ENCODE measurements around the gene RNF112. TPM values are rescaled to one million over a fixed set of nuclear protein-coding genes. Genes with fewer than 3 reads are reported as not detected.
"Not testable (repeated sequence)": the region's sequence is repeated elsewhere in the genome, so short reads cannot be mapped to it uniquely, and the experiment has no call there.

The RNF112 gene
- total RNA-seq, 1 experiment from 2014 or later: not detected

GRCh38 chr17:19418251-19418992, 7.4 kb downstream of the RNF112 start:
- H3K4me3 ChIP-seq: no peak overlapping the region
- H3K4me1 ChIP-seq (replicated peaks): no peaks in the 10 kb centered on the region
- no peak overlapping the region for H3K27ac ChIP-seq
- no peaks in the 10 kb centered on the region for H3K27me3 ChIP-seq (replicated peaks)
- no peaks in the 10 kb centered on the region for H3K36me3 ChIP-seq
- no peaks in the 10 kb centered on the region for H3K9me3 ChIP-seq (replicated peaks)
- no peak for DNase-seq (ENCODE audit: low read depth in 1 of 2, low spot score in 2 of 2)

GRCh38 chr17:19421219-19421618, 10.2 kb downstream of the RNF112 start:
- H3K36me3 ChIP-seq: no peaks in the 10 kb centered on the region
- no peaks in the 10 kb centered on the region for H3K9me3 ChIP-seq (replicated peaks)
- H3K4me3 ChIP-seq: no peak overlapping the region
- no peak for DNase-seq (ENCODE audit: low read depth in 1 of 2, low spot score in 2 of 2)
- H3K4me1 ChIP-seq (replicated peaks): no peaks in the 10 kb centered on the region
- no peak overlapping the region for H3K27ac ChIP-seq
- H3K27me3 ChIP-seq (replicated peaks): no peaks in the 10 kb centered on the region; the same call in 1 of the 2 replicates

GRCh38 chr17:19421926-19422325, 10.9 kb downstream of the RNF112 start:
- no peaks in the 10 kb centered on the region for H3K9me3 ChIP-seq (replicated peaks)
- no peaks in the 10 kb centered on the region for H3K4me1 ChIP-seq (replicated peaks)
- DNase-seq (ENCODE audit: low read depth in 1 of 2, low spot score in 2 of 2): no peak
- H3K27ac ChIP-seq: no peak overlapping the region
- H3K4me3 ChIP-seq: no peak overlapping the region
- H3K27me3 ChIP-seq (replicated peaks): no peaks in the 10 kb centered on the region; the same call in 1 of the 2 replicates
- H3K36me3 ChIP-seq: no peaks in the 10 kb centered on the region

GRCh38 chr17:19424934-19425868, 14.2 kb downstream of the RNF112 start:
- no peak for DNase-seq (ENCODE audit: low read depth in 1 of 2, low spot score in 2 of 2)
- no peaks in the 10 kb centered on the region for H3K36me3 ChIP-seq
- H3K9me3 ChIP-seq (replicated peaks): no peaks in the 10 kb centered on the region
- no peak overlapping the region for H3K4me3 ChIP-seq
- no peak overlapping the region for H3K27ac ChIP-seq
- no peaks in the 10 kb centered on the region for H3K4me1 ChIP-seq (replicated peaks)
- no peaks in the 10 kb centered on the region; the same call in 1 of the 2 replicates for H3K27me3 ChIP-seq (replicated peaks)

GRCh38 chr17:19426631-19427030, 15.6 kb downstream of the RNF112 start:
- no peak for DNase-seq (ENCODE audit: low read depth in 1 of 2, low spot score in 2 of 2)
- Histone ChIP-seq H3K27ac (no peak overlapping the region), H3K27me3 (replicated peaks) (no peaks in the 10 kb centered on the region; the same call in 1 of the 2 replicates), H3K4me1 (replicated peaks) (no peaks in the 10 kb centered on the region), H3K36me3 (no peaks in the 10 kb centered on the region), H3K4me3 (no peak overlapping the region), H3K9me3 (replicated peaks) (no peaks in the 10 kb centered on the region)

- Histone ChIP-seq H3K36me3 (no peaks in the 10 kb centered on the region), H3K4me1 (replicated peaks) (no peaks in the 10 kb centered on the region), H3K27ac (no peak overlapping the region), H3K27me3 (replicated peaks) (no peaks in the 10 kb centered on the region), H3K9me3 (replicated peaks) (no peaks in the 10 kb centered on the region), H3K4me3 (no peak overlapping the region)
- no peak for DNase-seq (ENCODE audit: low read depth in 1 of 2, low spot score in 2 of 2)
Observed at GRCh38 chr17:19431691-19432090, 20.7 kb downstream of the RNF112 start.

GRCh38 chr17:19433255-19433654, 22.2 kb downstream of the RNF112 start:
- Histone ChIP-seq H3K36me3 (no peaks in the 10 kb centered on the region), H3K27ac (no peak overlapping the region), H3K4me3 (no peak overlapping the region), H3K4me1 (replicated peaks) (no peaks in the 10 kb centered on the region), H3K9me3 (replicated peaks) (no peaks in the 10 kb centered on the region), H3K27me3 (replicated peaks) (no peaks in the 10 kb centered on the region)
- DNase-seq (ENCODE audit: low read depth in 1 of 2, low spot score in 2 of 2): no peak

- no peak for DNase-seq (ENCODE audit: low read depth in 1 of 2, low spot score in 2 of 2)
- H3K4me3 ChIP-seq: no peak overlapping the region
- no peaks in the 10 kb centered on the region for H3K4me1 ChIP-seq (replicated peaks)
- no peaks in the 10 kb centered on the region for H3K36me3 ChIP-seq
- H3K27me3 ChIP-seq (replicated peaks): no peaks in the 10 kb centered on the region
- no peak overlapping the region for H3K27ac ChIP-seq
- H3K9me3 ChIP-seq (replicated peaks): no peaks in the 10 kb centered on the region
Observed at GRCh38 chr17:19433727-19434340, 22.8 kb downstream of the RNF112 start.

GRCh38 chr17:19440421-19440820, 29.4 kb downstream of the RNF112 start:
- no peaks in the 10 kb centered on the region for H3K9me3 ChIP-seq (replicated peaks)
- no peaks in the 10 kb centered on the region for H3K4me1 ChIP-seq (replicated peaks)
- no peaks in the 10 kb centered on the region for H3K36me3 ChIP-seq
- H3K4me3 ChIP-seq: no peak overlapping the region
- no peak for DNase-seq (ENCODE audit: low read depth in 1 of 2, low spot score in 2 of 2)
- H3K27ac ChIP-seq: no peak overlapping the region
- no peaks in the 10 kb centered on the region for H3K27me3 ChIP-seq (replicated peaks)

GRCh38 chr17:19441288-19441687, 30.3 kb downstream of the RNF112 start:
- H3K4me3 ChIP-seq; DNase-seq (ENCODE audit: low read depth in 1 of 2, low spot score in 2 of 2); H3K27me3 ChIP-seq (replicated peaks); H3K27ac ChIP-seq; H3K4me1 ChIP-seq (replicated peaks); H3K9me3 ChIP-seq (replicated peaks); H3K36me3 ChIP-seq: not testable (repeated sequence)

- Histone ChIP-seq H3K4me1 (replicated peaks) (no peaks in the 10 kb centered on the region), H3K27me3 (replicated peaks) (no peaks in the 10 kb centered on the region), H3K36me3 (no peaks in the 10 kb centered on the region), H3K4me3 (no peak overlapping the region), H3K9me3 (replicated peaks) (no peaks in the 10 kb centered on the region), H3K27ac (no peak overlapping the region)
- DNase-seq (ENCODE audit: low read depth in 1 of 2, low spot score in 2 of 2): no peak
Observed at GRCh38 chr17:19442731-19443130, 31.7 kb downstream of the RNF112 start.

GRCh38 chr17:19443148-19443547, 32.1 kb downstream of the RNF112 start:
- Histone ChIP-seq H3K27ac (no peak overlapping the region), H3K9me3 (replicated peaks) (no peaks in the 10 kb centered on the region), H3K4me1 (replicated peaks) (no peaks in the 10 kb centered on the region), H3K27me3 (replicated peaks) (no peaks in the 10 kb centered on the region), H3K36me3 (no peaks in the 10 kb centered on the region), H3K4me3 (no peak overlapping the region)
- no peak for DNase-seq (ENCODE audit: low read depth in 1 of 2, low spot score in 2 of 2)

- H3K4me3 ChIP-seq: no peak overlapping the region
- no peak overlapping the region for H3K27ac ChIP-seq
Observed at GRCh38 chr17:19445105-19445504, 34.1 kb downstream of the RNF112 start.

GRCh38 chr17:19446577-19446976, 35.5 kb downstream of the RNF112 start:
- not testable (repeated sequence) for H3K27me3 ChIP-seq (replicated peaks); H3K9me3 ChIP-seq (replicated peaks); H3K4me1 ChIP-seq (replicated peaks); DNase-seq (ENCODE audit: low read depth in 1 of 2, low spot score in 2 of 2); H3K27ac ChIP-seq; H3K36me3 ChIP-seq; H3K4me3 ChIP-seq

More at GRCh38 chr17:19445105-19445504, 34.1 kb downstream of the RNF112 start:
- no peaks in the 10 kb centered on the region for H3K36me3 ChIP-seq
- no peaks in the 10 kb centered on the region for H3K27me3 ChIP-seq (replicated peaks)
- no peaks in the 10 kb centered on the region for H3K9me3 ChIP-seq (replicated peaks)
- no peak for DNase-seq (ENCODE audit: low read depth in 1 of 2, low spot score in 2 of 2)
- peaks cover 9% of the 10 kb centered on the region for H3K4me1 ChIP-seq (replicated peaks)
